SK-N-SH (cell line): ENCODE data around the gene HIGD1C. TPM values are rescaled to one million over a fixed set of nuclear protein-coding genes. Genes with fewer than 3 reads are reported as not detected.

ENCODE experiments used
- CTCF ChIA-PET: fragments of 300-600, 350-600 bp; formaldehyde crosslinking; extraction: SDS; loops from one replicate; lab custom pipeline; 2021; lab: Yijun Ruan, JAX
- POLR2A ChIA-PET: fragments of 350-600 bp; sonication (Branson Sonifier 250); formaldehyde crosslinking; extraction: SDS; loops from one replicate; lab custom pipeline; 2020; ENCODE audit warnings: antibody characterized with exemption, inconsistent platforms; lab: Yijun Ruan, JAX
- DNase-seq: peaks from one replicate; pipeline ENCODE4 v3.0.0; 2012
- H2AFZ ChIP-seq: fragments of 200-600 bp; sonication (generic); 2 replicates; pipeline ENCODE4 v1.8.1; 2016; ENCODE audit warnings: antibody characterized with exemption, mild to moderate bottlenecking, low read depth
- H3F3A ChIP-seq: fragments of 200-600 bp; sonication (generic); replicated peaks from 2 replicates; pipeline ENCODE3; 2016; ENCODE audit warnings: antibody characterized with exemption, mild to moderate bottlenecking; ENCODE audit not compliant: insufficient read depth
- H3K27ac ChIP-seq, 2 experiments: fragments of 200-500 bp in 1 of 2; fragments of 200-600 bp in 1 of 2; sonication (Bioruptor generic) in 1 of 2; sonication (generic), shearing (Covaris generic) in 1 of 2; 2 replicates each; pipeline versions ENCODE4 v1.5.1 to v1.6.1; 2014 to 2016; ENCODE audit warnings: low read depth in 2 of 2, inconsistent platforms in 1 of 2, low read length in 1 of 2, mild to moderate bottlenecking in 1 of 2, mixed read lengths in 1 of 2
- H3K27me3 ChIP-seq: fragments of 200-600 bp; sonication (generic), shearing (Covaris generic); 2 replicates; pipeline ENCODE4 v1.6.1; 2016; ENCODE audit warnings: mixed run types; ENCODE audit not compliant: insufficient read depth
- H3K36me3 ChIP-seq, 2 experiments: fragments of 200-500 bp in 1 of 2; fragments of 200-600 bp in 1 of 2; sonication (Bioruptor generic) in 1 of 2; sonication (generic) in 1 of 2; replicated peaks in 1 of 2; 2 replicates each; pipeline versions ENCODE3 to v1.5.1; 2014 to 2016; ENCODE audit warnings: low read length in 1 of 2, mild to moderate bottlenecking in 1 of 2; ENCODE audit not compliant: insufficient read depth in 2 of 2, control insufficient read depth in 1 of 2
- H3K4me1 ChIP-seq, 2 experiments: fragments of 200-500 bp in 1 of 2; fragments of 200-600 bp in 1 of 2; sonication (Bioruptor generic) in 1 of 2; sonication (generic), shearing (Covaris generic) in 1 of 2; 2 replicates each; pipeline versions ENCODE4 v1.5.1 to v1.6.1; 2014 to 2016; ENCODE audit warnings: low read depth in 1 of 2, low read length in 1 of 2, mixed run types in 1 of 2; ENCODE audit not compliant: insufficient read depth in 2 of 2, control insufficient read depth in 1 of 2
- H3K4me2 ChIP-seq: fragments of 200-600 bp; sonication (generic), shearing (Covaris generic); 2 replicates; pipeline ENCODE4 v1.6.1; 2017; ENCODE audit warnings: mixed run types
- H3K4me3 ChIP-seq, 2 experiments: fragments of 200-500 bp in 1 of 2; fragments of 200-600 bp in 1 of 2; sonication (Bioruptor generic) in 1 of 2; sonication (generic), shearing (Covaris generic) in 1 of 2; 2 replicates each; pipeline versions ENCODE4 v1.5.1 to v1.8.1; 2014 to 2016; ENCODE audit warnings: low read depth in 2 of 2, inconsistent platforms in 1 of 2, low read length in 1 of 2, mild to moderate bottlenecking in 1 of 2, mixed read lengths in 1 of 2, moderate library complexity in 1 of 2
- H3K79me2 ChIP-seq: fragments of 200-600 bp; sonication (generic); 2 replicates; pipeline ENCODE4 v1.8.1; 2017; ENCODE audit warnings: mild to moderate bottlenecking; ENCODE audit not compliant: insufficient read depth
- H3K9ac ChIP-seq: fragments of 200-600 bp; sonication (generic); 2 replicates; pipeline ENCODE4 v1.6.1; 2017; ENCODE audit warnings: mixed run types
- H3K9me2 ChIP-seq: fragments of 200-600 bp; sonication (generic); 2 replicates; pipeline ENCODE4 v1.6.1; 2017; ENCODE audit warnings: mixed run types
- H3K9me3 ChIP-seq: fragments of 200-600 bp; sonication (generic); 2 replicates; pipeline ENCODE4 v1.6.1; 2017; ENCODE audit warnings: mixed run types, mild to moderate bottlenecking, moderate library complexity
- H4K20me1 ChIP-seq: fragments of 200-600 bp; sonication (generic); 2 replicates; pipeline ENCODE4 v1.6.1; 2017; ENCODE audit warnings: mild to moderate bottlenecking, mixed run types; ENCODE audit not compliant: insufficient read depth
- EP300 ChIP-seq, 2 experiments: IDR thresholded peaks; 2 replicates each; pipeline versions ENCODE4 v1.4.0 to v1.6.1; 2012; ENCODE audit warnings: borderline replicate concordance in 1 of 2, low read depth in 1 of 2, low read length in 1 of 2
- FOSL2 ChIP-seq: IDR thresholded peaks from 2 replicates; pipeline ENCODE4 v1.4.0; 2012; ENCODE audit warnings: low read depth, mild to moderate bottlenecking, moderate library complexity, borderline replicate concordance
- FOXM1 ChIP-seq: IDR thresholded peaks from 2 replicates; pipeline ENCODE4 v1.4.0; 2012; ENCODE audit warnings: low read depth, mild to moderate bottlenecking
- GATA2 ChIP-seq: sonication (generic); formaldehyde crosslinking; IDR thresholded peaks from 2 replicates; pipeline ENCODE4 v1.5.0; 2020; ENCODE audit warnings: mild to moderate bottlenecking, missing genetic modification reagents
- MXI1 ChIP-seq: IDR thresholded peaks from 2 replicates; pipeline ENCODE4 v1.6.1; 2012; ENCODE audit warnings: mild to moderate bottlenecking, low read depth, low read length, improper control_type of control experiment
- NFIC ChIP-seq: IDR thresholded peaks from 2 replicates; pipeline ENCODE4 v1.4.0; 2012; ENCODE audit warnings: borderline replicate concordance
- NRF1 ChIP-seq: IDR thresholded peaks from 2 replicates; pipeline ENCODE4 v1.6.1; 2012; ENCODE audit warnings: low read depth, mild to moderate bottlenecking, low read length
- POLR2AphosphoS5 ChIP-seq: IDR thresholded peaks from 2 replicates; pipeline ENCODE4 v1.6.1; 2012; ENCODE audit warnings: low read depth, low read length
- RAD21 ChIP-seq: IDR thresholded peaks from 2 replicates; pipeline ENCODE4 v1.6.1; 2012; ENCODE audit warnings: mild to moderate bottlenecking, low read length
- REST ChIP-seq: IDR thresholded peaks from 2 replicates; pipeline ENCODE4 v1.6.1; 2012; ENCODE audit warnings: mild to moderate bottlenecking, low read depth, low read length, moderate library complexity
- RFX5 ChIP-seq: IDR thresholded peaks from 2 replicates; pipeline ENCODE4 v1.6.1; 2012; ENCODE audit warnings: mild to moderate bottlenecking, improper control_type of control experiment, low read length
- RXRA ChIP-seq: IDR thresholded peaks from 2 replicates; pipeline ENCODE4 v1.4.0; 2012; ENCODE audit warnings: low read depth, mild to moderate bottlenecking, borderline replicate concordance
- SMC3 ChIP-seq: IDR thresholded peaks from 2 replicates; pipeline ENCODE4 v1.6.1; 2012; ENCODE audit warnings: low read depth, low read length, improper control_type of control experiment
- TAF1 ChIP-seq: IDR thresholded peaks from 2 replicates; pipeline ENCODE4 v1.6.1; 2012; ENCODE audit warnings: low read depth, mild to moderate bottlenecking, low read length, moderate library complexity, borderline replicate concordance
- TCF12 ChIP-seq: IDR thresholded peaks from 2 replicates; pipeline ENCODE4 v1.4.0; 2012
- TEAD4 ChIP-seq: IDR thresholded peaks from 2 replicates; pipeline ENCODE4 v1.4.0; 2012; ENCODE audit warnings: mild to moderate bottlenecking, borderline replicate concordance; ENCODE audit not compliant: insufficient read depth
- ZBTB33 ChIP-seq: IDR thresholded peaks from 2 replicates; pipeline ENCODE4 v1.4.0; 2012; ENCODE audit warnings: low read depth, borderline replicate concordance
- WGBS: methylation state at CpG from one replicate; pipeline ENCODE4 v1.1.6; 2017; ENCODE audit warnings: low lambda C conversion rate; 5-methylcytosine and 5-hydroxymethylcytosine counted together
- polyA plus RNA-seq, 3 experiments: library from polyadenylated mRNA; depleted of rRNA; stranded (reverse); fragments of >200 nt; gene quantifications; 2 replicates each; pipeline ENCODE4 v1.2.3, GENCODE V29; 2012
- TF ChIP-seq, protein P1 (sequence below): IDR thresholded peaks from 2 replicates; pipeline ENCODE4; 2012
- TF ChIP-seq, protein P2 (sequence below): fragments of 150-350 bp; IDR thresholded peaks from 2 replicates; pipeline ENCODE4 v1.6.1; 2017; ENCODE audit warnings: antibody characterized with exemption, low read length, low read depth, borderline replicate concordance
- TF ChIP-seq, protein P3 (sequence below): fragments of 200-600 bp; sonication (generic); IDR thresholded peaks from 2 replicates; pipeline ENCODE4 v1.6.1; 2017; ENCODE audit warnings: antibody characterized with exemption, mild to moderate bottlenecking, moderate library complexity

HIGD1C gene
- polyA plus RNA-seq, 1 of the 3 experiments (the other 2 are of a cell fraction) = not detected

DNA sequence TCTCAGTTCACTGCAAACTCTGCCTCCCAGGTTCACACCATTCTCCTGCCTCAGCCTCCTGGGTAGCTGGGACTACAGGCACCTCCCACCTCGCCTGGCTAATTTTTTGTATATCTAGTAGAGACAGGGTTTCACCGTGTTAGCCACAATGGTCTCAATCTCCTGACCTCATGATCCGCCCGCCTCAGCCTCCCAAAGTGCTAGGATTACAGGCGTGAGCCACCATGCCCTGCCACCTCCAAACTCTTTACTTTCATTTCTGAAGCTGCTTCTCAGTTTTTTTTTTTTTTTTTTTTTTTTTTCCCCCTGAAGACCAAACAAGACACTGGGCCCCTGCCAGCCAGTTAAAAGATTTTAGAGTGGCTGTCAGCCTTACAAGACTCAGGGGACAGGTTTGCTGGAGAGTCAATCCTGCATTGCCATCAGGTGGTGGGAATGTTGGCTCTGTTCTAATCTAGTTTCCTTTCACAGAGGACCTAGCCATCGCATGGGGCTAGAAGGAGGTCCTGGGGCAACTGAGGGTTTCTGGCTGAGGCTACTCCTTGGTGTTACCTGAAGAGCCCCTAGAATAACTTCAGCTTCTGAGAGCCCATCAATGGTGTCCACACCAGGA lies 37.4 kb upstream of the HIGD1C start (continued):
- TF ChIP-seq RAD21 (no peak), POLR2AphosphoS5 (no peak), TEAD4 (no peak), RFX5 (no peak), MXI1 (no peak), NFIC (no peak)
- TF ChIP-seq, protein P1, sequence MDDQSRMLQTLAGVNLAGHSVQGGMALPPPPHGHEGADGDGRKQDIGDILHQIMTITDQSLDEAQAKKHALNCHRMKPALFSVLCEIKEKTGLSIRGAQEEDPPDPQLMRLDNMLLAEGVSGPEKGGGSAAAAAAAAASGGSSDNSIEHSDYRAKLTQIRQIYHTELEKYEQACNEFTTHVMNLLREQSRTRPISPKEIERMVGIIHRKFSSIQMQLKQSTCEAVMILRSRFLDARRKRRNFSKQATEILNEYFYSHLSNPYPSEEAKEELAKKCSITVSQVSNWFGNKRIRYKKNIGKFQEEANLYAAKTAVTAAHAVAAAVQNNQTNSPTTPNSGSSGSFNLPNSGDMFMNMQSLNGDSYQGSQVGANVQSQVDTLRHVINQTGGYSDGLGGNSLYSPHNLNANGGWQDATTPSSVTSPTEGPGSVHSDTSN = no peak

DNA sequence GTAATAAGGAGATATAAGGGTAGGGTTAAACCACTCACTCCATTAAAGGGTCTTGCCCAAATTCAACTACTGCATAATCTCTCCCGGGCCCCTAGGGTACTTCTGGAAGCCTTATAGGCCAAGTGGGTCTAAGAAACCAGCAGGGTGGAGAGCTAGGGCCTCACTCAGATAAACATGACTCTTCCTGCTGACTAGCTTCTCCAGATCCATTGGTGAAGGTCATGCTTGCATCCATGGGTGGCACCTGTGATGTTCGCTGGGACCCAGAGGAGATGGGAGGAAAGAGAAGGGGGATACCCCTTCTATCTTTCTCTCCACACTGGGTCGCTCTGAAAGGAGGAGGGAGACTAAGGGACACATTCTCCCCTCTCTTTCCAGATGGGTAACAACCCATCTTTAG lies 36.1 kb upstream of the HIGD1C start:
- no peaks in the 10 kb centered on the region for H3K4me1 ChIP-seq
- no peak overlapping the region for H3K4me3 ChIP-seq
- 19% methylated on average over 3 of the region's 3 CpGs for WGBS
- H3K27ac ChIP-seq = no peak overlapping the region
- H2AFZ ChIP-seq = no peak overlapping the region
- no peaks in the 10 kb centered on the region for H3F3A ChIP-seq
- H3K9me2 ChIP-seq = no peaks in the 10 kb centered on the region
- DNase-seq = no peak
- no peak overlapping the region for H3K4me2 ChIP-seq
- no peaks in the 10 kb centered on the region for H3K79me2 ChIP-seq
- no peaks in the 10 kb centered on the region for H4K20me1 ChIP-seq
- no peaks in the 10 kb centered on the region for H3K27me3 ChIP-seq
- no peaks in the 10 kb centered on the region for H3K36me3 ChIP-seq
- CTCF ChIA-PET = interaction anchor here (1.3 kb wide), 1 partner anchor 29 kb away, joined by 3 read pairs; no protein-coding TSS in a partner anchor
- TF ChIP-seq MXI1 (no peak), NRF1 (no peak), GATA2 (CRISPR knock-in tag) (no peak), FOXM1 (no peak), RXRA (no peak), SMC3 (no peak), EP300 (IDR thresholded peaks at IDR 0.05; ENCODE audit: borderline replicate concordance in 1 of 2, low read depth in 1 of 2, low read length in 1 of 2) (no peak), TAF1 (no peak), TCF12 (no peak), ZBTB33 (no peak), POLR2AphosphoS5 (no peak), RFX5 (no peak), FOSL2 (no peak), REST (no peak)
- TF ChIP-seq, protein P2, sequence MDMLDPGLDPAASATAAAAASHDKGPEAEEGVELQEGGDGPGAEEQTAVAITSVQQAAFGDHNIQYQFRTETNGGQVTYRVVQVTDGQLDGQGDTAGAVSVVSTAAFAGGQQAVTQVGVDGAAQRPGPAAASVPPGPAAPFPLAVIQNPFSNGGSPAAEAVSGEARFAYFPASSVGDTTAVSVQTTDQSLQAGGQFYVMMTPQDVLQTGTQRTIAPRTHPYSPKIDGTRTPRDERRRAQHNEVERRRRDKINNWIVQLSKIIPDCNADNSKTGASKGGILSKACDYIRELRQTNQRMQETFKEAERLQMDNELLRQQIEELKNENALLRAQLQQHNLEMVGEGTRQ = no peak
- TF ChIP-seq, protein P3, sequence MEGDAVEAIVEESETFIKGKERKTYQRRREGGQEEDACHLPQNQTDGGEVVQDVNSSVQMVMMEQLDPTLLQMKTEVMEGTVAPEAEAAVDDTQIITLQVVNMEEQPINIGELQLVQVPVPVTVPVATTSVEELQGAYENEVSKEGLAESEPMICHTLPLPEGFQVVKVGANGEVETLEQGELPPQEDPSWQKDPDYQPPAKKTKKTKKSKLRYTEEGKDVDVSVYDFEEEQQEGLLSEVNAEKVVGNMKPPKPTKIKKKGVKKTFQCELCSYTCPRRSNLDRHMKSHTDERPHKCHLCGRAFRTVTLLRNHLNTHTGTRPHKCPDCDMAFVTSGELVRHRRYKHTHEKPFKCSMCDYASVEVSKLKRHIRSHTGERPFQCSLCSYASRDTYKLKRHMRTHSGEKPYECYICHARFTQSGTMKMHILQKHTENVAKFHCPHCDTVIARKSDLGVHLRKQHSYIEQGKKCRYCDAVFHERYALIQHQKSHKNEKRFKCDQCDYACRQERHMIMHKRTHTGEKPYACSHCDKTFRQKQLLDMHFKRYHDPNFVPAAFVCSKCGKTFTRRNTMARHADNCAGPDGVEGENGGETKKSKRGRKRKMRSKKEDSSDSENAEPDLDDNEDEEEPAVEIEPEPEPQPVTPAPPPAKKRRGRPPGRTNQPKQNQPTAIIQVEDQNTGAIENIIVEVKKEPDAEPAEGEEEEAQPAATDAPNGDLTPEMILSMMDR = no peak
- H3K9me3 ChIP-seq = no peaks in the 10 kb centered on the region
- no peak overlapping the region for H3K9ac ChIP-seq
- POLR2A ChIA-PET = no interaction called here
